HEK293T (cell line): ENCODE data around the gene ACSF3.

Source experiments
- CTCF ChIA-PET: fragments of 350-600 bp; formaldehyde crosslinking; extraction: SDS; loops from one replicate; lab custom pipeline; 2021; ENCODE audit warnings: antibody characterized with exemption, inconsistent platforms; lab: Yijun Ruan, JAX
- POLR2A ChIA-PET: fragments of 350-600 bp; formaldehyde crosslinking; extraction: SDS; loops from one replicate; lab custom pipeline; 2020; ENCODE audit warnings: antibody characterized with exemption, inconsistent platforms; lab: Yijun Ruan, JAX
- DNase-seq: peaks from one replicate; pipeline ENCODE4 v3.0.0; 2012; ENCODE audit warnings: mixed read lengths; ENCODE audit errors: extremely low spot score
- ARNT ChIP-seq: fragments of 450-650 bp; IDR thresholded peaks from 2 replicates; pipeline ENCODE4 v1.6.1; 2017; ENCODE audit warnings: mild to moderate bottlenecking
- BHLHE40 ChIP-seq: fragments of 450-650 bp; IDR thresholded peaks from 2 replicates; pipeline ENCODE4 v1.6.1; 2016; ENCODE audit warnings: mild to moderate bottlenecking, moderate library complexity, borderline replicate concordance
- CTBP1 ChIP-seq: fragments of 450-650 bp; IDR thresholded peaks from 2 replicates; pipeline ENCODE4 v1.6.1; 2016; ENCODE audit warnings: borderline replicate concordance
- ELF4 ChIP-seq: fragments of 450-650 bp; IDR thresholded peaks from 2 replicates; pipeline ENCODE4 v1.6.1; 2017; ENCODE audit warnings: antibody characterized with exemption
- FOXA1 ChIP-seq: fragments of 450-650 bp; IDR thresholded peaks from 2 replicates; pipeline ENCODE4 v1.6.1; 2016; ENCODE audit warnings: mild to moderate bottlenecking
- FOXK2 ChIP-seq: fragments of 450-650 bp; IDR thresholded peaks from 2 replicates; pipeline ENCODE4 v1.6.1; 2016; ENCODE audit warnings: mild to moderate bottlenecking
- FOXM1 ChIP-seq: fragments of 450-650 bp; IDR thresholded peaks from 2 replicates; pipeline ENCODE4 v1.6.1; 2017; ENCODE audit warnings: mild to moderate bottlenecking, borderline replicate concordance
- HDGF ChIP-seq: fragments of 450-650 bp; IDR thresholded peaks from 2 replicates; pipeline ENCODE4 v1.6.1; 2017; ENCODE audit warnings: antibody characterized with exemption, borderline replicate concordance
- L3MBTL2 ChIP-seq: fragments of 450-650 bp; conservative IDR thresholded peaks from 2 replicates; pipeline ENCODE4 v1.6.1; 2016; ENCODE audit warnings: mild to moderate bottlenecking
- LEF1 ChIP-seq: fragments of 450-650 bp; IDR thresholded peaks from 2 replicates; pipeline ENCODE4 v1.6.1; 2017; ENCODE audit warnings: mild to moderate bottlenecking, borderline replicate concordance
- NFRKB ChIP-seq: fragments of 450-650 bp; IDR thresholded peaks from 2 replicates; pipeline ENCODE4 v1.6.1; 2016; ENCODE audit warnings: mild to moderate bottlenecking, moderate library complexity
- PKNOX1 ChIP-seq: fragments of 450-650 bp; IDR thresholded peaks from 2 replicates; pipeline ENCODE4 v1.6.1; 2016
- SP1 ChIP-seq: fragments of 450-650 bp; IDR thresholded peaks from 2 replicates; pipeline ENCODE4 v1.6.1; 2017
- SUZ12 ChIP-seq: fragments of 450-650 bp; IDR thresholded peaks from 2 replicates; pipeline ENCODE4 v1.6.1; 2016; ENCODE audit warnings: mild to moderate bottlenecking
- TARDBP ChIP-seq: fragments of 450-650 bp; IDR thresholded peaks from 2 replicates; pipeline ENCODE4 v1.6.1; 2016
- ZNF384 ChIP-seq: fragments of 450-650 bp; IDR thresholded peaks from 2 replicates; pipeline ENCODE4 v1.6.1; 2016

Gene ACSF3

GRCh38 chr16:89060207-89060794, 33.4 kb upstream of the ACSF3 start:
- DNase-seq = no peak
- CTCF ChIA-PET = no interaction called here
- no peak for TF ChIP-seq ELF4
- no peak for TF ChIP-seq L3MBTL2
- no peak for TF ChIP-seq SP1
- TF ChIP-seq ZNF384 = no peak
- TF ChIP-seq CTBP1 = no peak
- TF ChIP-seq LEF1 = no peak
- POLR2A ChIA-PET = no interaction called here

GRCh38 chr16:89061086-89061485, 32.6 kb upstream of the ACSF3 start:
- TF ChIP-seq TARDBP (no peak), ARNT (no peak), LEF1 (no peak), FOXK2 (no peak), FOXM1 (no peak), BHLHE40 (no peak), NFRKB (no peak), ELF4 (no peak), SP1 (no peak), HDGF (no peak), SUZ12 (no peak), CTBP1 (no peak), PKNOX1 (no peak), L3MBTL2 (no peak), ZNF384 (no peak), FOXA1 (no peak)
- DNase-seq = no peak
- ChIA-PET CTCF (no interaction called here), POLR2A (no interaction called here)

GRCh38 chr16:89061590-89062380, 31.9 kb upstream of the ACSF3 start:
- DNase-seq = no peak
- ChIA-PET CTCF (no interaction called here), POLR2A (no interaction called here)
- TF ChIP-seq SUZ12 (no peak), HDGF (no peak), ZNF384 (no peak), CTBP1 (no peak), TARDBP (no peak), FOXK2 (no peak), NFRKB (no peak), ARNT (no peak), FOXA1 (no peak), PKNOX1 (no peak), LEF1 (no peak), SP1 (no peak)

GRCh38 chr16:89062389-89063345, 31.0 kb upstream of the ACSF3 start:
- TF ChIP-seq SP1 = no peak
- no peak for TF ChIP-seq CTBP1
- TF ChIP-seq L3MBTL2 = no peak
- TF ChIP-seq HDGF = no peak
- TF ChIP-seq FOXK2 = no peak
- TF ChIP-seq FOXM1 = no peak
- no peak for TF ChIP-seq LEF1
- no peak for TF ChIP-seq FOXA1
- no peak for TF ChIP-seq TARDBP
- TF ChIP-seq BHLHE40 = no peak
- no peak for TF ChIP-seq SUZ12
- TF ChIP-seq NFRKB = no peak
- POLR2A ChIA-PET = no interaction called here
- no peak for DNase-seq
- CTCF ChIA-PET = no interaction called here

GRCh38 chr16:89063768-89064320, 29.8 kb upstream of the ACSF3 start:
- CTCF ChIA-PET = no interaction called here
- POLR2A ChIA-PET = no interaction called here
- TF ChIP-seq SP1 = no peak
- no peak for TF ChIP-seq LEF1
- TF ChIP-seq BHLHE40 = no peak
- TF ChIP-seq TARDBP = no peak
- no peak for TF ChIP-seq PKNOX1
- no peak for TF ChIP-seq FOXK2
- TF ChIP-seq L3MBTL2 = no peak
- TF ChIP-seq CTBP1 = no peak
- no peak for TF ChIP-seq FOXA1
- DNase-seq = no peak
